PC-9 (cell line): ENCODE data around the gene ADAMTS10. TPM values are rescaled to one million over a fixed set of nuclear protein-coding genes. Genes with fewer than 3 reads are reported as not detected.

Source experiments
- BruUV-seq: library from RNA; stranded (reverse); fragments of 400-500 nt; replicated peaks from 2 replicates; lab custom pipeline; 2021; lab: Mats Ljungman, UMichigan
- CTCF ChIA-PET: fragments of 300-600 bp; sonication (Branson Sonifier 250); formaldehyde crosslinking; loops from one replicate; lab custom pipeline; 2022; ENCODE audit warnings: antibody characterized with exemption; lab: Charles Lee
- POLR2A ChIA-PET: fragments of 300-600 bp; sonication (Branson Sonifier 250); formaldehyde crosslinking; loops from one replicate; lab custom pipeline; 2022; ENCODE audit warnings: antibody characterized with exemption; ENCODE audit not compliant: unreplicated experiment; lab: Charles Lee
- DNase-seq, 2 experiments: peaks; one replicate each; pipeline versions ENCODE4 v3.0.0 to v3.0.0-alpha.2; 2015 to 2022; ENCODE audit warnings: mixed read lengths in 1 of 2
- H2AFZ ChIP-seq: fragments of 200-600 bp; sonication (generic); 2 replicates; pipeline ENCODE4 v1.8.1; 2017; ENCODE audit warnings: antibody characterized with exemption
- H3F3A ChIP-seq: fragments of 200-600 bp; sonication (generic); 2 replicates; pipeline ENCODE4 v1.8.1; 2017; ENCODE audit warnings: antibody characterized with exemption, mild to moderate bottlenecking, low read depth; ENCODE audit not compliant: insufficient read depth
- H3K27ac ChIP-seq: fragments of 200-600 bp; sonication (generic); 2 replicates; pipeline ENCODE4 v1.6.1; 2016; ENCODE audit warnings: mixed run types
- H3K27me3 ChIP-seq: fragments of 200-600 bp; sonication (generic); 2 replicates; pipeline ENCODE4 v1.6.1; 2016; ENCODE audit warnings: low read depth, mixed run types; ENCODE audit not compliant: insufficient read depth
- H3K36me3 ChIP-seq: fragments of 200-600 bp; sonication (generic); 2 replicates; pipeline ENCODE4 v1.6.1; 2016; ENCODE audit warnings: low read depth, mixed run types
- H3K4me1 ChIP-seq: fragments of 200-600 bp; sonication (generic); replicated peaks from 2 replicates; pipeline ENCODE4 v1.6.1; 2016; ENCODE audit warnings: mixed run types; ENCODE audit not compliant: insufficient read depth
- H3K4me2 ChIP-seq: fragments of 200-600 bp; sonication (generic); 2 replicates; pipeline ENCODE4 v1.6.1; 2017; ENCODE audit warnings: mixed run types
- H3K4me3 ChIP-seq: fragments of 200-600 bp; sonication (generic); 2 replicates; pipeline ENCODE4 v1.6.1; 2016; ENCODE audit warnings: mixed run types
- H3K79me2 ChIP-seq: fragments of 200-600 bp; sonication (generic); 2 replicates; pipeline ENCODE4 v1.6.1; 2017; ENCODE audit warnings: low read depth, mixed run types
- H3K9me2 ChIP-seq: fragments of 200-600 bp; sonication (generic); 2 replicates; pipeline ENCODE4 v1.8.1; 2017; ENCODE audit warnings: mild to moderate bottlenecking; ENCODE audit not compliant: insufficient read depth
- H3K9me3 ChIP-seq: fragments of 200-600 bp; sonication (generic); 2 replicates; pipeline ENCODE4 v1.8.1; 2016; ENCODE audit warnings: low read depth; ENCODE audit not compliant: insufficient read depth
- H4K20me1 ChIP-seq: fragments of 200-600 bp; sonication (generic); 2 replicates; pipeline ENCODE4 v1.8.1; 2017; ENCODE audit not compliant: insufficient read depth
- CTCF ChIP-seq: fragments of 200-600 bp; sonication (generic); conservative IDR thresholded peaks from 2 replicates; pipeline ENCODE4 v1.6.1; 2017; ENCODE audit warnings: mixed run types, antibody characterized with exemption, mild to moderate bottlenecking, moderate library complexity
- EZH2 ChIP-seq: fragments of 200-600 bp; sonication (generic); IDR thresholded peaks from 2 replicates; pipeline ENCODE4 v1.8.0; 2017; ENCODE audit warnings: antibody characterized with exemption, low read depth
- intact Hi-C: fragments of 100-400 bp; cut with micrococcal nuclease; formaldehyde crosslinking; loops from one replicate; pipeline ENCODE4 v1.10.0; 2022; ENCODE audit not compliant: unreplicated experiment
- total RNA-seq: library from RNA; stranded (reverse); gene quantifications from 2 replicates; pipeline ENCODE4 v1.2.3, GENCODE V29; 2021

Gene ADAMTS10
- total RNA-seq, 1 experiment from 2014 or later = not detected

- H3K4me1 ChIP-seq = no peaks in the 10 kb centered on the region
- intact Hi-C loops = no loop called here
- H3K79me2 ChIP-seq = no peaks in the 10 kb centered on the region
- no peaks in the 10 kb centered on the region; the same call in 1 of the 2 replicates for H3K9me3 ChIP-seq
- H3K27me3 ChIP-seq = peaks cover 4% of the 10 kb centered on the region; the same call in 1 of the 2 replicates
- BruUV-seq = no TSS peak
- ChIA-PET CTCF (no interaction called here), POLR2A (no interaction called here)
- H3F3A ChIP-seq = 0 out of 2 replicates have a peak, but pooled peaks cover 3% of the 10 kb centered on the region
- DNase-seq = no peak
- H3K27ac ChIP-seq = no peak overlapping the region
- no peaks in the 10 kb centered on the region for H4K20me1 ChIP-seq
- no peak overlapping the region for H3K4me3 ChIP-seq
- H2AFZ ChIP-seq = no peak overlapping the region
- TF ChIP-seq EZH2 = no peak
- TF ChIP-seq CTCF = no peak
- H3K36me3 ChIP-seq = no peaks in the 10 kb centered on the region
- H3K9me2 ChIP-seq = no peaks in the 10 kb centered on the region
- no peak overlapping the region for H3K4me2 ChIP-seq
Observed at GRCh38 chr19:8641221-8641907, 30.8 kb upstream of the ADAMTS10 start.

- H3K27ac ChIP-seq = no peak overlapping the region
- H3K4me2 ChIP-seq = no peak overlapping the region
- DNase-seq = no peak
- H3F3A ChIP-seq = 0 out of 2 replicates have a peak, but pooled peaks cover 8% of the 10 kb centered on the region
- no peaks in the 10 kb centered on the region for H3K27me3 ChIP-seq
- intact Hi-C loops = no loop called here
- ChIA-PET POLR2A (no interaction called here), CTCF (no interaction called here)
- H3K79me2 ChIP-seq = no peaks in the 10 kb centered on the region
- BruUV-seq = no TSS peak
- H3K9me3 ChIP-seq = no peaks in the 10 kb centered on the region; the same call in 1 of the 2 replicates
- no peaks in the 10 kb centered on the region for H4K20me1 ChIP-seq
- H3K4me3 ChIP-seq = no peak overlapping the region
- no peaks in the 10 kb centered on the region for H3K36me3 ChIP-seq
- H3K4me1 ChIP-seq = no peaks in the 10 kb centered on the region
- TF ChIP-seq CTCF = no peak
- TF ChIP-seq EZH2 = no peak
- H3K9me2 ChIP-seq = no peaks in the 10 kb centered on the region
- H2AFZ ChIP-seq = no peak overlapping the region
Observed at GRCh38 chr19:8640402-8641004, 30.0 kb upstream of the ADAMTS10 start.

- 0 out of 2 replicates have a peak, but pooled peaks cover 10% of the 10 kb centered on the region for H3F3A ChIP-seq
- H2AFZ ChIP-seq = no peak overlapping the region
- no peak overlapping the region for H3K4me2 ChIP-seq
- no peaks in the 10 kb centered on the region for H3K79me2 ChIP-seq
- ChIA-PET POLR2A (no interaction called here), CTCF (no interaction called here)
- H4K20me1 ChIP-seq = no peaks in the 10 kb centered on the region
- no peaks in the 10 kb centered on the region for H3K36me3 ChIP-seq
- no peak overlapping the region for H3K27ac ChIP-seq
- TF ChIP-seq CTCF (no peak), EZH2 (no peak)
- H3K9me2 ChIP-seq = no peaks in the 10 kb centered on the region
- H3K4me3 ChIP-seq = no peak overlapping the region
- intact Hi-C loops = no loop called here
- H3K9me3 ChIP-seq = no peaks in the 10 kb centered on the region; the same call in 1 of the 2 replicates
- no TSS peak for BruUV-seq
- H3K4me1 ChIP-seq = no peaks in the 10 kb centered on the region
- DNase-seq = no peak
- no peaks in the 10 kb centered on the region for H3K27me3 ChIP-seq
Observed at GRCh38 chr19:8639821-8640401, 29.4 kb upstream of the ADAMTS10 start.
